Dermis blood vessel endothelial cell (primary cell): ENCODE measurements around the gene TBC1D22B. TPM values are rescaled to one million over a fixed set of nuclear protein-coding genes. Genes with fewer than 3 reads are reported as not detected.

Experiments
- DNase-seq: peaks from one replicate; pipeline ENCODE4 v3.0.0; 2010
- total RNA-seq: library from RNA; depleted of rRNA; stranded (reverse); fragments of >200 nt; gene quantifications from 2 replicates; pipeline ENCODE4 v1.2.3, GENCODE V29; 2014

The TBC1D22B gene
- total RNA-seq, 1 donor from 2014 or later: 9.5 TPM

GRCh38 chr6:37357288-37357687, 99.7 kb downstream of the TBC1D22B start:
- no peak for DNase-seq

GRCh38 chr6:37357860-37358259, 100.3 kb downstream of the TBC1D22B start:
- no peak for DNase-seq

- DNase-seq: peak; percentile 21
Observed at GRCh38 chr6:37359039-37359438, 101.5 kb downstream of the TBC1D22B start.

GRCh38 chr6:37362101-37362828, 104.7 kb downstream of the TBC1D22B start:
- DNase-seq: no peak

- DNase-seq: peak; percentile 62
Observed at GRCh38 chr6:37365791-37366190, 108.2 kb downstream of the TBC1D22B start.

GRCh38 chr6:37366910-37367309, 109.3 kb downstream of the TBC1D22B start:
- no peak for DNase-seq

- DNase-seq: no peak
Observed at GRCh38 chr6:37368961-37369320, 111.4 kb downstream of the TBC1D22B start.

- DNase-seq: peak; percentile 60
Observed at GRCh38 chr6:37369321-37370201, 112.0 kb downstream of the TBC1D22B start.

GRCh38 chr6:37371154-37372083, 113.8 kb downstream of the TBC1D22B start:
- no peak for DNase-seq

- no peak for DNase-seq
Observed at GRCh38 chr6:37372116-37372515, 114.5 kb downstream of the TBC1D22B start.

- peak; percentile 21 for DNase-seq
Observed at GRCh38 chr6:37373822-37374471, 116.4 kb downstream of the TBC1D22B start.

- DNase-seq: no peak
Observed at GRCh38 chr6:37375376-37375775, 117.8 kb downstream of the TBC1D22B start.

- no peak for DNase-seq
Observed at GRCh38 chr6:37376078-37376743, 118.6 kb downstream of the TBC1D22B start.

- DNase-seq: peak; percentile 73
Observed at GRCh38 chr6:37381579-37381978, 124.0 kb downstream of the TBC1D22B start.

Other genes with a start within 250 kb of the TBC1D22B start
- gene PIM1, start 87.6 kb upstream of the TBC1D22B start, total RNA-seq: 1.3 and 2.6 TPM in 2 replicates
- 12.1 and 12.4 TPM in 2 replicates for gene TMEM217, start 372 bp downstream of the TBC1D22B start, total RNA-seq
- gene RNF8, start 96.2 kb downstream of the TBC1D22B start, total RNA-seq: 30.8 and 48.1 TPM in 2 replicates
- 41.0 and 47.6 TPM in 2 replicates for gene CMTR1, start 175.4 kb downstream of the TBC1D22B start, total RNA-seq
- gene CCDC167, start 242.1 kb downstream of the TBC1D22B start, total RNA-seq: 24.5 and 35.7 TPM in 2 replicates